Tibial artery (tissue), 4 donors: ENCODE data around the gene KCNH1.

Experiments used
- DNase-seq, 2 donors: peaks; one replicate each; pipeline ENCODE4 v3.0.0-alpha.2; 2019
- H3K27ac ChIP-seq, 2 donors: fragments of 200-600 bp; sonication (generic) in 1 of 2; 1 replicate in 1 of 2; 2 replicates in 1 of 2; pipeline ENCODE4 v1.5.1; 2018 to 2019; ENCODE audit warnings: mild to moderate bottlenecking in 1 of 2
- H3K27me3 ChIP-seq, 2 donors: fragments of 200-600 bp; sonication (generic) in 1 of 2; one replicate each; pipeline versions ENCODE4 v1.5.1 to v1.6.0; 2016 to 2019
- H3K36me3 ChIP-seq, 3 donors: fragments of 200-600 bp; sonication (generic) in 2 of 3; one replicate each; pipeline ENCODE4 v1.5.1; 2016 to 2019; ENCODE audit warnings: mild to moderate bottlenecking in 2 of 3
- H3K4me1 ChIP-seq, 4 donors: fragments of 200-600 bp; sonication (generic) in 2 of 4; 1 replicate in 3 of 4; 2 replicates in 1 of 4; pipeline ENCODE4 v1.5.1; 2016 to 2019
- H3K4me3 ChIP-seq, 2 donors: fragments of 200-600 bp; sonication (generic) in 1 of 2; 1 replicate in 1 of 2; 2 replicates in 1 of 2; pipeline ENCODE4 v1.5.1; 2018 to 2019; ENCODE audit warnings: mild to moderate bottlenecking in 2 of 2
- H3K9me3 ChIP-seq, 3 donors: fragments of 200-600 bp; sonication (generic) in 1 of 3; one replicate each; pipeline ENCODE4 v1.5.1; 2016 to 2019
- CTCF ChIP-seq, 2 experiments: fragments of 200-600 bp in 1 of 2; fragments of 450-650 bp in 1 of 2; IDR thresholded peaks; one replicate each; pipeline ENCODE4 v1.5.1; 2017 to 2019; ENCODE audit warnings: antibody characterized with exemption in 2 of 2, mild to moderate bottlenecking in 1 of 2, moderate library complexity in 1 of 2
- intact Hi-C: fragments of 100-400 bp; cut with DNase I; formaldehyde crosslinking; loops from one replicate; pipeline ENCODE4 v1.15.0; 2023; ENCODE audit warnings: low total_unique reads

KCNH1 gene

GRCh38 chr1:210848474-210848873 is 285.5 kb downstream of the KCNH1 start:
- H3K4me1 ChIP-seq, result no peaks in the 10 kb centered on the region
- no peaks in the 10 kb centered on the region for H3K27me3 ChIP-seq
- no peak overlapping the region for H3K4me3 ChIP-seq
- intact Hi-C loops, result no loop called here
- H3K36me3 ChIP-seq, result no peaks in the 10 kb centered on the region
- H3K9me3 ChIP-seq, result no peaks in the 10 kb centered on the region
- H3K27ac ChIP-seq, result no peak overlapping the region
- DNase-seq, result no peak
- TF ChIP-seq CTCF (IDR thresholded peaks at IDR 0.05), result no peak

- no peak for DNase-seq
- no peak overlapping the region for H3K27ac ChIP-seq
These were observed 291.9 kb downstream of the KCNH1 start for GRCh38 chr1:210841926-210842625.

GRCh38 chr1:210830034-210831028 is 303.6 kb downstream of the KCNH1 start:
- no peak overlapping the region for H3K4me3 ChIP-seq
- H3K27ac ChIP-seq, result no peak overlapping the region
- no peaks in the 10 kb centered on the region for H3K27me3 ChIP-seq
- no peaks in the 10 kb centered on the region for H3K4me1 ChIP-seq
- no peaks in the 10 kb centered on the region for H3K36me3 ChIP-seq
- TF ChIP-seq CTCF (IDR thresholded peaks at IDR 0.05), result no peak
- intact Hi-C loops, result no loop called here
- no peaks in the 10 kb centered on the region for H3K9me3 ChIP-seq
- no peak for DNase-seq

More at GRCh38 chr1:210841926-210842625, 291.9 kb downstream of the KCNH1 start:
- intact Hi-C loops, result no loop called here
- Histone ChIP-seq H3K4me3 (no peak overlapping the region), H3K9me3 (no peaks in the 10 kb centered on the region), H3K36me3 (no peaks in the 10 kb centered on the region), H3K4me1 (no peaks in the 10 kb centered on the region), H3K27me3 (no peaks in the 10 kb centered on the region)
- TF ChIP-seq CTCF (IDR thresholded peaks at IDR 0.05), result no peak

GRCh38 chr1:210828996-210829596 is 304.9 kb downstream of the KCNH1 start:
- Histone ChIP-seq H3K27ac (no peak overlapping the region), H3K36me3 (no peaks in the 10 kb centered on the region), H3K4me1 (no peaks in the 10 kb centered on the region), H3K9me3 (no peaks in the 10 kb centered on the region), H3K4me3 (no peak overlapping the region), H3K27me3 (no peaks in the 10 kb centered on the region)
- intact Hi-C loops, result no loop called here
- DNase-seq, result no peak
- TF ChIP-seq CTCF (IDR thresholded peaks at IDR 0.05), result no peak

- Histone ChIP-seq H3K27me3 (no peaks in the 10 kb centered on the region), H3K36me3 (no peaks in the 10 kb centered on the region), H3K4me1 (no peaks in the 10 kb centered on the region), H3K9me3 (no peaks in the 10 kb centered on the region), H3K4me3 (no peak overlapping the region), H3K27ac (no peak overlapping the region)
- intact Hi-C loops, result no loop called here
- DNase-seq, result no peak
- TF ChIP-seq CTCF (IDR thresholded peaks at IDR 0.05), result no peak
These were observed 306.5 kb downstream of the KCNH1 start for GRCh38 chr1:210827481-210827880.
